Measurements from ENCODE around the gene GNE. TPM values are rescaled to one million over a fixed set of nuclear protein-coding genes. Genes with fewer than 3 reads are reported as not detected.

GNE gene
- total and polyA plus RNA-seq, 2 of the 13 experiments (the other 11 are each of a cell fraction or from before 2014, with no cell fraction given): 16.1 to 24.1 TPM

DNA sequence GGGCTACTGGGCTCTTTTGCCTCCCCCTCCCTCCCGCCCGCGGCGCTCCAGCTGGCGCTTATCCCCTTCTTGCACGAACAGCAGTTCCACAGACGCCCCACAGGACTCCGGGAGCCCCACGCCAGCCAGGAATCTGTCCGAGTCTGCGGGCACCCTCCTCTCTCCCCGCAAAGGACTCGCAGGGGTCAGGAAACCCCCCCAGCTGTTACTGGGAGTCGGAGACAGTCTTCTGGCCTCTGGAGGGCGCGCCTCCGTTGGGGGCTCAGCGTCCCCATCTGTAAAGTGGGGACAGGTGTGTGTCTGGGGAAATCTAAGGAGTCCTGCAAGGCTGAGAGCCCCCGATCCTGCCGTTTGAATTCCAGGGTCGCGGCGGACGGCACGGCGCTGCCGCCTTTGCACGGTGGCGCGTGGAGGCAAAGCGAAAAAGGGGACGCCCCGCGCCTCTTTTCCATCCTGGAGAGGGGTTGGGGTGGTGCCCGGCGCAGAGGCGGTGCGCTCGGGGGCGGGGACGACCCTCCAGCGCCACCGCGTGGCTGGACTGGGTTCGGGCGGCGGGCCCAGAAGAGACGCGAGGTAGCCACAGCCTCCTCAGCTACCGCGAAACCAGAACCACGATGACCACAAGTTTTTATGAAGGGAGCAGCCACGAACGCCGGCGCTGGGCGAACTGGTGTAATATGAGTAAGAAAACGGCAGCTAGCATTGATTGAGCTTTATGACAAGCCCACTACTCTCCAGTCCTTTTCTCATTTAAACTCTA is 91.9 kb downstream of the GNE start (continued):
- no peak for TF ChIP-seq PRMT3 (CRISPR knock-in tag; IDR thresholded peaks at IDR 0.05; ENCODE audit: borderline replicate concordance, low read depth)
- TF ChIP-seq ZNF7 (CRISPR knock-in tag; IDR thresholded peaks at IDR 0.05): no peak
- no peak for TF ChIP-seq ATRX (CRISPR knock-in tag; IDR thresholded peaks at IDR 0.05; ENCODE audit: borderline replicate concordance)
- 0 out of 2 replicates have a peak, but pooled peaks have one; percentile 56 for TF ChIP-seq ZNF567 (CRISPR knock-in tag; IDR thresholded peaks at IDR 0.05; ENCODE audit: borderline replicate concordance)
- TF ChIP-seq, protein P1, sequence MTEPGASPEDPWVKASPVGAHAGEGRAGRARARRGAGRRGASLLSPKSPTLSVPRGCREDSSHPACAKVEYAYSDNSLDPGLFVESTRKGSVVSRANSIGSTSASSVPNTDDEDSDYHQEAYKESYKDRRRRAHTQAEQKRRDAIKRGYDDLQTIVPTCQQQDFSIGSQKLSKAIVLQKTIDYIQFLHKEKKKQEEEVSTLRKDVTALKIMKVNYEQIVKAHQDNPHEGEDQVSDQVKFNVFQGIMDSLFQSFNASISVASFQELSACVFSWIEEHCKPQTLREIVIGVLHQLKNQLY (CRISPR knock-in tag; IDR thresholded peaks at IDR 0.05): no peak
- no peak for TF ChIP-seq CBX2 (IDR thresholded peaks at IDR 0.05; ENCODE audit: low read depth, low read length)
- no peak for TF ChIP-seq CBX2 (CRISPR knock-in tag; IDR thresholded peaks at IDR 0.05; ENCODE audit: low read depth)
- no peak for TF ChIP-seq ZNF335 (CRISPR knock-in tag; IDR thresholded peaks at IDR 0.05)
- TF ChIP-seq, protein P2, sequence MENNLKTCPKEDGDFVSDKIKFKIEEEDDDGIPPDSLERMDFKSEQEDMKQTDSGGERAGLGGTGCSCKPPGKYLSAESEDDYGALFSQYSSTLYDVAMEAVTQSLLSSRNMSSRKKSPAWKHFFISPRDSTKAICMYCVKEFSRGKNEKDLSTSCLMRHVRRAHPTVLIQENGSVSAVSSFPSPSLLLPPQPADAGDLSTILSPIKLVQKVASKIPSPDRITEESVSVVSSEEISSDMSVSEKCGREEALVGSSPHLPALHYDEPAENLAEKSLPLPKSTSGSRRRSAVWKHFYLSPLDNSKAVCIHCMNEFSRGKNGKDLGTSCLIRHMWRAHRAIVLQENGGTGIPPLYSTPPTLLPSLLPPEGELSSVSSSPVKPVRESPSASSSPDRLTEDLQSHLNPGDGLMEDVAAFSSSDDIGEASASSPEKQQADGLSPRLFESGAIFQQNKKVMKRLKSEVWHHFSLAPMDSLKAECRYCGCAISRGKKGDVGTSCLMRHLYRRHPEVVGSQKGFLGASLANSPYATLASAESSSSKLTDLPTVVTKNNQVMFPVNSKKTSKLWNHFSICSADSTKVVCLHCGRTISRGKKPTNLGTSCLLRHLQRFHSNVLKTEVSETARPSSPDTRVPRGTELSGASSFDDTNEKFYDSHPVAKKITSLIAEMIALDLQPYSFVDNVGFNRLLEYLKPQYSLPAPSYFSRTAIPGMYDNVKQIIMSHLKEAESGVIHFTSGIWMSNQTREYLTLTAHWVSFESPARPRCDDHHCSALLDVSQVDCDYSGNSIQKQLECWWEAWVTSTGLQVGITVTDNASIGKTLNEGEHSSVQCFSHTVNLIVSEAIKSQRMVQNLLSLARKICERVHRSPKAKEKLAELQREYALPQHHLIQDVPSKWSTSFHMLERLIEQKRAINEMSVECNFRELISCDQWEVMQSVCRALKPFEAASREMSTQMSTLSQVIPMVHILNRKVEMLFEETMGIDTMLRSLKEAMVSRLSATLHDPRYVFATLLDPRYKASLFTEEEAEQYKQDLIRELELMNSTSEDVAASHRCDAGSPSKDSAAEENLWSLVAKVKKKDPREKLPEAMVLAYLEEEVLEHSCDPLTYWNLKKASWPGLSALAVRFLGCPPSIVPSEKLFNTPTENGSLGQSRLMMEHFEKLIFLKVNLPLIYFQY (CRISPR knock-in tag; IDR thresholded peaks at IDR 0.05; ENCODE audit: borderline replicate concordance): no peak
- TF ChIP-seq AGO2 (optimal IDR thresholded peaks at IDR 0.05; ENCODE audit: low read depth, low read length): no peak
- TF ChIP-seq FOXK2 (IDR thresholded peaks at IDR 0.05): no peak
- no peak for TF ChIP-seq ZNF12 (CRISPR knock-in tag; IDR thresholded peaks at IDR 0.05)
- TF ChIP-seq, protein P3, sequence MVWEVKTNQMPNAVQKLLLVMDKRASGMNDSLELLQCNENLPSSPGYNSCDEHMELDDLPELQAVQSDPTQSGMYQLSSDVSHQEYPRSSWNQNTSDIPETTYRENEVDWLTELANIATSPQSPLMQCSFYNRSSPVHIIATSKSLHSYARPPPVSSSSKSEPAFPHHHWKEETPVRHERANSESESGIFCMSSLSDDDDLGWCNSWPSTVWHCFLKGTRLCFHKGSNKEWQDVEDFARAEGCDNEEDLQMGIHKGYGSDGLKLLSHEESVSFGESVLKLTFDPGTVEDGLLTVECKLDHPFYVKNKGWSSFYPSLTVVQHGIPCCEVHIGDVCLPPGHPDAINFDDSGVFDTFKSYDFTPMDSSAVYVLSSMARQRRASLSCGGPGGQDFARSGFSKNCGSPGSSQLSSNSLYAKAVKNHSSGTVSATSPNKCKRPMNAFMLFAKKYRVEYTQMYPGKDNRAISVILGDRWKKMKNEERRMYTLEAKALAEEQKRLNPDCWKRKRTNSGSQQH (CRISPR knock-in tag; IDR thresholded peaks at IDR 0.05; ENCODE audit: low read depth): no peak
- TF ChIP-seq NR2F2 (IDR thresholded peaks at IDR 0.05; ENCODE audit: borderline replicate concordance, low read depth): no peak
- TF ChIP-seq, protein P4, sequence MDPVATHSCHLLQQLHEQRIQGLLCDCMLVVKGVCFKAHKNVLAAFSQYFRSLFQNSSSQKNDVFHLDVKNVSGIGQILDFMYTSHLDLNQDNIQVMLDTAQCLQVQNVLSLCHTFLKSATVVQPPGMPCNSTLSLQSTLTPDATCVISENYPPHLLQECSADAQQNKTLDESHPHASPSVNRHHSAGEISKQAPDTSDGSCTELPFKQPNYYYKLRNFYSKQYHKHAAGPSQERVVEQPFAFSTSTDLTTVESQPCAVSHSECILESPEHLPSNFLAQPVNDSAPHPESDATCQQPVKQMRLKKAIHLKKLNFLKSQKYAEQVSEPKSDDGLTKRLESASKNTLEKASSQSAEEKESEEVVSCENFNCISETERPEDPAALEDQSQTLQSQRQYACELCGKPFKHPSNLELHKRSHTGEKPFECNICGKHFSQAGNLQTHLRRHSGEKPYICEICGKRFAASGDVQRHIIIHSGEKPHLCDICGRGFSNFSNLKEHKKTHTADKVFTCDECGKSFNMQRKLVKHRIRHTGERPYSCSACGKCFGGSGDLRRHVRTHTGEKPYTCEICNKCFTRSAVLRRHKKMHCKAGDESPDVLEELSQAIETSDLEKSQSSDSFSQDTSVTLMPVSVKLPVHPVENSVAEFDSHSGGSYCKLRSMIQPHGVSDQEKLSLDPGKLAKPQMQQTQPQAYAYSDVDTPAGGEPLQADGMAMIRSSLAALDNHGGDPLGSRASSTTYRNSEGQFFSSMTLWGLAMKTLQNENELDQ (CRISPR knock-in tag; IDR thresholded peaks at IDR 0.05; ENCODE audit: borderline replicate concordance): no peak
- no peak for TF ChIP-seq MAFF (IDR thresholded peaks at IDR 0.05; ENCODE audit: low read depth, low read length)
- no peak for TF ChIP-seq SP1 (IDR thresholded peaks at IDR 0.05)
- 0 out of 2 replicates have a peak, but pooled peaks have one; percentile 34 for TF ChIP-seq SP1 (CRISPR knock-in tag; IDR thresholded peaks at IDR 0.05)
- TF ChIP-seq NBN (conservative IDR thresholded peaks at IDR 0.05): no peak
- no peak for TF ChIP-seq ZNF552 (CRISPR knock-in tag; IDR thresholded peaks at IDR 0.05; ENCODE audit: borderline replicate concordance)
